CD4-positive, alpha-beta T cell treated with Interleukin-1 beta for 1 hour (primary cell): Measurements from ENCODE around the gene RCOR1.
"Not testable (repeated sequence)": the region's sequence is repeated elsewhere in the genome, so short reads cannot be mapped to it uniquely, and the experiment has no call there.

Experiments
- DNase-seq, 2 donors: peaks; one replicate each; pipeline ENCODE4 v3.0.0-alpha.2; 2020 to 2022

The RCOR1 gene

DNA sequence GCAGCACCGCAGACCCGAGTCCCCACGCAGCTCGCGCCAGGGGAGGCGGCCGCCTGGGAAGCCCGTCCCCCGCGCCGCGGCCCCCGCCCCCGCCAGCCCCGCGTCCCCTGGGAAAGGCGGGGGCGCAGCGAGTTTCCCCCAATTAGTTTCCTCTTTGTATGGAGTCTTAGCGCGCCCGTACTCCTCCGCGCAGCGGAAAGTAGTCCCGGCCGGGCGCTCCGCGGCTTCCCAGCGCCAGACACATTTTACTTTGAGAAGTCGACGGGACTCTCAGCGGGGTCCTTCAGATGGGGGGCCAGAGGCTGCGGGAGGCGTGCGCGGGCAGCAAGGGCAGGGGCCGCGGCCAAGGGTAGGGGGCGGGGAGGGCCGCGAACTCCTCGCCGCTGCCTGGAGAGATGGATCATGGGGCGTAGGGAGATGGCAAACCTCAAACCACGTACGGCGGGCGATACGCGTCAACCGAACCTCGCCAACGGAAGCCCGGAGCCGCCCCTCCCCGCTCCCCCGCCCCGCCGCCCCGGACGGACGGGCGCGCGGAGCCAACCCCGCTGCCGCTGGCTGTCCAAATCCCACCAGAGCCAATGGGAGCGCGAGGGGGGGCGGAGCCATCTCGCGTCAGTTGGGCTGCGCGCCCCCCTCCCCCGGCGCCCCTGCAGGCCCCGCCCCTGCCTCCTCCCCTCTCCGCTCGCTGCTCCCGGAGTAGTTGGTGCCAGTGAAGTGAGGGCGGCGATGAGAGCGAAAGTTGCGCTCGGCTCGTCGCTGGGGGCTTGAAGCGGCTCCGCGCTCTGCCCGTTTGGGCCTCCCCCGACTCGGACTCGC is at the start of gene RCOR1:
TSS of gene RCOR1 (plus strand) at position 706 of the 819 bp plus-strand sequence. CDS start 238 bp downstream, outside the sequence.
- DNase-seq = peak; percentile 98 to 99

- no peak for DNase-seq
Observed at GRCh38 chr14:102544046-102544746, 48.3 kb upstream of the RCOR1 start.

- DNase-seq = peak; percentile 26 to 27
Observed at GRCh38 chr14:102544747-102545460, 47.5 kb upstream of the RCOR1 start.

DNA sequence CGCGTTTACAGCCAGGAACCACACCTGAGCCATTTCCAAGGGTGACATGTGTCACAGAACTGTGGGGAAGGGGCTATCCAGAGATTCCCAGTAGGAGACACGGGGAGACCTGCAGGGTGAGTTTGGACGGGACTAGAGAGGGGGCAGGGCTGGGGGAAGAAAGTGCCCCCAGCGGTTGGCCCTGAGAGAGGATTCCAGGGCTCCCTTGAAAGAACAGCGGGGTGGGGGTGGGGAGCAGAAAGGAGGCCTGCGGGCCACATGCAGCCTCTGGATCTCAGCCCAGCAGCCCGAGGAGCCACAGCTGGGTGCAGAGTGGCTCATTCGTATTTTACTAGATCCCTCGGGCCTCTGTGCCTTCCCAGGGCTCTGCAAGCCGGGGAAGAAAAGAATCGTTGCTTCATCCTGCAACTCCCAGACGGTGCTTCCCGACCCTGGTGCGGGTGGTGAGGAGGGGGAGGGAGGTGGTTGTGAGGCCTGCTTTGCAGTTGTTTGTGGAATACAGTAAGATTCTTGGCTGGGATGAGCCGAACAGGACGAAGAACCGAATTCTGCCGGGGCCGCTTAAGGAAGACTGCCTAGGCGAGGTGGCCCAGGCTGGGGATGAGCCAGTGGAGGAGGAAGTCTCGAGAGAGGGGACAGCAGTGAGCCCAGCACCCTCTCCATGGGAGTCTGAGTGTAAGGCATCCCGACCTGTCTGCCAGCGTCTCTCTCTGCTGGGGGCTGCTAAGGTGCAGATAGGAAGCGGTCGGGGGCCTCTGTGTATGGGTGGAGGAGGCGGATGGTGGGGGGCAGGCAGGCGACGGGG is 46.8 kb upstream of the RCOR1 start:
- DNase-seq = no peak

DNA sequence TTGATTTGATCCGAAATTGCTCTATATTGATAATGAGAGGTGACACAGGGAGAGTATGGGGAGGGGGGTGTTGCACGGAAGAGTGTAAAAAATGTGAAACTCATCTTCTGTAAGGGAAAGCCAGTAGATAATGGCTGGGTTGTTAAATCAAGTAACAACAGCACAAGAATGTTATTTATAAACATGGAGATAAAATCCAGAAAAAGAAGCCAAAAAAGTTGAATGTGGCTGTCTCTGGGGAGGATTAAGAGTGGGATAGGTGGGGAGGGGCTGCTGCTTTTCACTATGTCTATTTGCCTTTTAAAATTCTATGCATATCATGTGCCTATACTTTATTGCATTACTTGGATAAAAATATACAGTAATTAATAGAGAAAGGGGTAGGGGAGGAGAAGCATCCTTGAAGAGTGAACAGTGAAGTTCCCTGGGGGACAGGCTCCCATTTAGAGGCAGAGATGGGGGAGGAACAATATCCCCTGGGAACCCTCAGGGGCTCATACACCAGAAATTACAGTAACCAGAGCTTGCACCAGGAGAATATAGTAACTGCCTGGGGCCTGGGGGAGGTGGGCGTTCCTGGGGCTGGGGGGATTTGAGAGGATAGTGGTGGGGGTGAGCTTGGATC is 43.7 kb upstream of the RCOR1 start:
- no peak for DNase-seq

GRCh38 chr14:102550927-102551401 is 41.5 kb upstream of the RCOR1 start:
- not testable (repeated sequence) for DNase-seq

GRCh38 chr14:102551995-102552705 is 40.3 kb upstream of the RCOR1 start:
- DNase-seq = no peak

- DNase-seq = peak; percentile 59 to 64
Observed at GRCh38 chr14:102554821-102555819, 37.3 kb upstream of the RCOR1 start.

DNA sequence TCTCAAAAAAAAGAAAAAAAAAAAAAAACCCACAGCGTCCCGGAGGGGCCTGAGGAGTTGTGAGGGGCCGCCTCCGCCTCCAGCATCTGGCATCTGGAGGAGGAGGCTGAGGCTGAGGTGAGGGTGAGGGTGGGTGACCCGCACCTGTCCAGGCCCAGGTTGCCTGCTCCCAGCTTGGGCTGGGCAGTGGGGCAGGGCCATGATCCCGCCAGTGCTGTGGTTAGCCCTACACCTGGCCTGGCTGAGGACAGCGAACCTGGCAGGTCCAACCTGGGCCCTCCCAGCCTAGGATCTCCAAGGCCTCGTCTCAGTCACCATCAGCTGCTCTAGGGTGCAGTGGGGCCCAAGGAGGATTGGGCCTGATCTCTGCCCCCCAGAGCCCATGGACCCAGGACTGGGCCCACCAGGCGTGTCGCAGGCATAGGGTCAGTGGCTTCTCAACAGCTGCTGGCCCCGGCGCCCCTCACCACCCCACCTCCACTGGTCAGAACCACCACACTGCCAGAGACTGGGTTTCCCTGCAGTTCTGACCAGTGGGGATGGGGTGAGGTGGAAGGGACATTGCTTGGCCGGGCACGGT is 36.3 kb upstream of the RCOR1 start:
- DNase-seq = no peak

- DNase-seq = no peak
Observed at GRCh38 chr14:102557434-102558226, 34.8 kb upstream of the RCOR1 start.

GRCh38 chr14:102558556-102558955 is 33.9 kb upstream of the RCOR1 start:
- DNase-seq = no peak

- DNase-seq = no peak
Observed at GRCh38 chr14:102560458-102561261, 31.8 kb upstream of the RCOR1 start.

DNA sequence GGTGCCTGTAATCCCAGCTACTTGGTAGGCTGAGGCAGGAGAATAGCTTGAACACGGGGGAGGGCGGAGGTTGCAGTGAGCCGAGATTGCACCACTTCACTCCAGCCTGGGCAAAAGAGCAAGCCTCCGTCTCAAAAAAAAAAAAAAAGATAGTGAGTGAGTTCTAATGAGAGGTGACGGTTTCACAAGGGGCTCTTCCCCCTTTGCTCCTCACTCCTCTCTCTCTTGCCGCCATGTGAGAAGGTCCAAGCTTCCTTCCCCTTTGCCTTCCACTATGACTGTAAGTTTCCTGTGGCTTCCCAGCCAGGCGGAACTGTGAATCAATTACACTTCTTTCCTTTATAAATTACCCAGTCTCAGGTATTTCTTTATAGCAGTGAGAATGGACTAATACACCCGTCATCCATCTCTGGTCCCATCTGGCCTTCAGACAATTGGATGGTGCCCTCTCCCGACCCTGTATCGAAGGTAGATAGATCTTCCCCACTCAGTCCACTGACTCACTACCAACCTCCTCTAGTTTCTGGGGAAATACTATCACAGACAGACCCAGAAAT is 27.0 kb upstream of the RCOR1 start:
- peak; percentile 15 to 66 for DNase-seq

DNA sequence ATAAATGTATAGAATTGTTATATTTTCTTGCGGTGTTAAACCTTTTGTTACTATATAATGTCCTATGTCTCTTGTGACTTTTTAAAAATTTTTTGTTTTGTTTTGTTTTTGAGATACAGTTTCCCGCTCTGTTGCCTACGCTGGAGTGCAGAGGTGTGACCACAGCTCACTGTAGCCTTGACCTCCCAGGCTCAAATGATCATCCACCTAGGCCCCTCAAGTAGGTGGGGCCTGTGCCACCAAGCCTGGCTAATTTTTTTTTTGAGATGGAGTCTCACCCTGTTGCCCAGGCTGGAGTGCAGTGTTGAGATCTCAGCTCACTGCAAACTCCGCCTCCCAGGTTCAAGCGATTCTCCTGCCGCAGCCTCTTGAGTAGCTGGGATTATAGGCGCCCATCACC is 26.5 kb upstream of the RCOR1 start:
- no peak for DNase-seq

DNA sequence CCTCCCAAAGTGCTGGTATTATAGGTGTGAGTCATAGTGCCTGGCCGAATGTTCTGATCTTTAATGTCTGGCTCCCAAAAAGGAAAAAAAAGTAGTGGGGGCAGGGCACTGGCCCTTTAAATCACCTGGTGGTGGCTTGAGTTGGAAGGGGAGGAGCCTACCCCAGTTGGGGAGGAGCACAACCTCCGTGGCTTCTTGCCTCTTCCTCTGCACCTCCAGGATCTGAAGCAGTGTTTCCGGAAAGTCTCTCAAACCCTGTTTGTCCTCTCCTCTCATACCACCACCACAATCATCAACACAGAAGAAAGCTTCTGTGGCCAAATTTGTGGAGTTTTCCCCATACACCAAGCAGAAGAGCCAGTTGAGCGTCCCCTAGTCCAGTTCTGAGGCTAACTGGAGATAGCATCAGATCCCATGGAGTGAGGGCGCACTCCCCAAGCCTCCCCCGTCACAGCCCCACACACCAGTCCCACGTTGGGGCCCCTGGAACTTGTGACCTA is 24.3 kb upstream of the RCOR1 start:
- DNase-seq = peak; percentile 47 to 53

DNA sequence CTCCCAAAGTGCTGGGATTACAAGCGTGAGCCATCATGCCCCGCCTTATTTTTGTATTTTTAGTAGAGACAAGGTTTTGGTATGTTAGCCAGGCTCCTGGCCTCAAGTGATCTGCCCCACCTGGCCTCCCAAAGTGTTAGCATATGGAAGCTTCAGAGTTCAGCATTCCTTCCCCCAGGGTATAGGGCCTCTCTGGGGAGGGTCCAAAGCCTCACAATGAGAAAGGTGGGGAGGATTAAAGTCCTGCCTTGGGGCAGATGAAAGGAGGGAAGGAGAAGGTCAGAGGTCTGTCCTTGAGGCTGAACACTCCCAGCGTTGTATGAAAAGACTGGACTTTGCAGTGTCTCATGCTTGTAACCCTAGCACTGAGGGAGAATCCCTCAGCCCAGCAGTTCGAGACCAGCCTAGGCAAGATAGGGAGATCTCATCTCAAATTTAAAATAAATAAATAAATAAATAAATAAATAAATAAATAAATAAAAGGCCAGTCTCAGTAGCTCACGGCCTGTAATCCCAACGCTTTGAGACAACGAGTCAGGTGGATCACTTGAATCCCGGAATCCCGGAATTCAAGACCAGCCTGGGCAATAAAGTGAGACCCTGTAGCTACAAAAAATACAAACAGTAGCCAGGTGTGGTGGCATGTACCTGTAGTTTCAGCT is 22.0 kb upstream of the RCOR1 start:
- no peak for DNase-seq

- DNase-seq = no peak
Observed at GRCh38 chr14:102571043-102571442, 21.4 kb upstream of the RCOR1 start.
